T-cell (primary cell): Measurements from ENCODE around the gene MYRIP. TPM values are rescaled to one million over a fixed set of nuclear protein-coding genes. Genes with fewer than 3 reads are reported as not detected.

Experiments
- ATAC-seq, 4 experiments: fragments of 200-7000 bp in 3 of 4; fragments of 150-1000 bp in 1 of 4; cut with Tn5 transposase; replicated peaks in 1 of 4; 1 replicate in 3 of 4; 2 replicates in 1 of 4; pipeline ENCODE4 v1.10.0; 2021; ENCODE audit warnings: moderate library complexity in 3 of 4, mild to moderate bottlenecking in 2 of 4, moderate number of reproducible peaks in 1 of 4
- CTCF ChIA-PET, 2 donors: fragments of 300-600 bp; sonication (Branson Sonifier 250); formaldehyde crosslinking; loops; one replicate each; lab custom pipeline; 2022; ENCODE audit warnings: antibody characterized with exemption in 2 of 2; lab: Charles Lee
- POLR2A ChIA-PET, 2 donors: fragments of 300-600 bp; sonication (Branson Sonifier 250); formaldehyde crosslinking; loops; one replicate each; lab custom pipeline; 2022; ENCODE audit warnings: antibody characterized with exemption in 2 of 2; lab: Charles Lee
- DNase-seq, 35 experiments: peaks; one replicate each; pipeline versions ENCODE4 v3.0.0 to v3.0.0-alpha.2; 2013 to 2023
- H3K27ac ChIP-seq: one replicate; pipeline ENCODE4 v1.5.1; 2013; ENCODE audit warnings: low read length
- H3K27me3 ChIP-seq, 2 experiments: replicated peaks in 1 of 2; 1 replicate in 1 of 2; 2 replicates in 1 of 2; pipeline versions ENCODE4 v1.6.1 to v1.7.0; 2013; ENCODE audit warnings: low read length in 1 of 2, mixed read lengths in 1 of 2; ENCODE audit not compliant: control insufficient read depth in 2 of 2, insufficient read depth in 2 of 2; ENCODE audit errors: extremely low read depth in 1 of 2
- H3K36me3 ChIP-seq, 2 donors: 1 replicate in 1 of 2; 2 replicates in 1 of 2; pipeline versions ENCODE4 v1.6.1 to v1.7.0; 2013; ENCODE audit warnings: low read length in 1 of 2; ENCODE audit not compliant: control insufficient read depth in 2 of 2, insufficient read depth in 1 of 2; ENCODE audit errors: extremely low read depth in 1 of 2
- H3K4me1 ChIP-seq, 2 experiments: 1 replicate in 1 of 2; 2 replicates in 1 of 2; pipeline versions ENCODE4 v1.6.1 to v1.7.0; 2013; ENCODE audit warnings: low read length in 2 of 2, mixed read lengths in 1 of 2; ENCODE audit not compliant: insufficient read depth in 2 of 2, control insufficient read depth in 1 of 2; ENCODE audit errors: extremely low read depth in 1 of 2
- H3K4me3 ChIP-seq, 2 donors: 1 replicate in 1 of 2; 2 replicates in 1 of 2; pipeline versions ENCODE4 v1.5.1 to v1.7.0; 2013; ENCODE audit warnings: mild to moderate bottlenecking in 2 of 2, low read length in 1 of 2, moderate library complexity in 1 of 2; ENCODE audit not compliant: control insufficient read depth in 1 of 2; ENCODE audit errors: extremely low read depth in 1 of 2
- H3K9me3 ChIP-seq: 2 replicates; pipeline ENCODE4 v1.7.0; 2013
- H3K27ac Mint-ChIP-seq, 2 donors: one replicate each; pipeline ENCODE4 v1.8.0; 2020 to 2021; ENCODE audit warnings: mild to moderate bottlenecking in 2 of 2, mixed read lengths in 2 of 2
- H3K27me3 Mint-ChIP-seq, 2 donors: one replicate each; pipeline ENCODE4 v1.8.0; 2021 to 2022; ENCODE audit warnings: mixed read lengths in 2 of 2
- H3K36me3 Mint-ChIP-seq: one replicate; pipeline ENCODE4 v1.8.0; 2021; ENCODE audit warnings: mixed read lengths
- H3K4me1 Mint-ChIP-seq, 3 donors: one replicate each; pipeline ENCODE4 v1.8.0; 2020 to 2022; ENCODE audit warnings: mixed read lengths in 3 of 3, mild to moderate bottlenecking in 1 of 3
- H3K4me3 Mint-ChIP-seq, 3 donors: one replicate each; pipeline ENCODE4 v1.8.0; 2020 to 2022; ENCODE audit warnings: mild to moderate bottlenecking in 3 of 3, mixed read lengths in 3 of 3, moderate library complexity in 3 of 3
- H3K9me3 Mint-ChIP-seq, 3 donors: one replicate each; pipeline ENCODE4 v1.8.0; 2020 to 2022; ENCODE audit warnings: mixed read lengths in 3 of 3
- WGBS: methylation state at CpG from one replicate; pipeline ENCODE4 v1.1.5; 2013; ENCODE audit warnings: missing lambda C conversion rate; ENCODE audit not compliant: insufficient coverage; 5-methylcytosine and 5-hydroxymethylcytosine counted together
- total RNA-seq, 35 experiments: library from RNA in 6 of 35; stranded (reverse) in 6 of 35; fragments of 120-200 nt in 1 of 35; gene quantifications; one replicate each; pipeline versions ENCODE4 v1.2.1 to v1.2.4 and lab custom pipeline; 2013 to 2026

Gene MYRIP
- total RNA-seq, 5 donors from 2014 or later (not counting 1 experiment from before 2014, with no cell fraction given): not detected

GRCh38 chr3:40262331-40262730, 452.9 kb downstream of the MYRIP start:
- H3K27ac ChIP-seq: no peak overlapping the region
- Mint-ChIP-seq H3K4me1 (no peaks in the 10 kb centered on the region), H3K9me3 (no peaks in the 10 kb centered on the region), H3K27me3 (no peaks in the 10 kb centered on the region), H3K36me3 (no peaks in the 10 kb centered on the region), H3K4me3 (no peak overlapping the region), H3K27ac (no peak overlapping the region)
- no peaks in the 10 kb centered on the region for H3K4me1 ChIP-seq
- ChIA-PET POLR2A (no interaction called here), CTCF (interaction anchor here in 1 of 2 donors (0.5 kb wide), 1 partner anchor 70 kb away, joined by 3 read pairs; no protein-coding TSS in a partner anchor)
- no peaks in the 10 kb centered on the region for H3K36me3 ChIP-seq
- no peak overlapping the region for H3K4me3 ChIP-seq
- no peaks in the 10 kb centered on the region for H3K9me3 ChIP-seq
- ATAC-seq: no peak
- no peaks in the 10 kb centered on the region for H3K27me3 ChIP-seq
- DNase-seq: no peak

- Histone ChIP-seq H3K27me3 (no peaks in the 10 kb centered on the region), H3K4me3 (no peak overlapping the region), H3K4me1 (no peaks in the 10 kb centered on the region), H3K27ac (no peak overlapping the region), H3K36me3 (no peaks in the 10 kb centered on the region), H3K9me3 (no peaks in the 10 kb centered on the region)
- Mint-ChIP-seq H3K36me3 (peaks cover 5% of the 10 kb centered on the region), H3K9me3 (no peaks in the 10 kb centered on the region), H3K4me1 (no peaks in the 10 kb centered on the region), H3K27ac (no peak overlapping the region), H3K27me3 (no peaks in the 10 kb centered on the region), H3K4me3 (no peak overlapping the region)
- CTCF ChIA-PET: no interaction called here
- ATAC-seq (no peak), DNase-seq (no peak)
- POLR2A ChIA-PET: no interaction called here
- WGBS: no CpG with 5 or more reads among the region's 1 CpG
Measured at GRCh38 chr3:40264451-40264850, 455.0 kb downstream of the MYRIP start.

- ATAC-seq: no peak
- H3K27ac Mint-ChIP-seq: no peak overlapping the region
- H3K4me1 ChIP-seq: no peaks in the 10 kb centered on the region
- H3K4me3 Mint-ChIP-seq: no peak overlapping the region
- no peaks in the 10 kb centered on the region for H3K27me3 ChIP-seq
- H3K36me3 Mint-ChIP-seq: peaks cover 11% of the 10 kb centered on the region
- no peaks in the 10 kb centered on the region for H3K4me1 Mint-ChIP-seq
- CTCF ChIA-PET: no interaction called here
- no peaks in the 10 kb centered on the region for H3K9me3 Mint-ChIP-seq
- no peak overlapping the region for H3K4me3 ChIP-seq
- H3K36me3 ChIP-seq: no peaks in the 10 kb centered on the region
- no peaks in the 10 kb centered on the region for H3K27me3 Mint-ChIP-seq
- H3K27ac ChIP-seq: no peak overlapping the region
- no peaks in the 10 kb centered on the region for H3K9me3 ChIP-seq
- DNase-seq: no peak
- POLR2A ChIA-PET: interaction anchor here in 1 of 2 donors (0.6 kb wide), 1 partner anchor 1174 kb away, joined by 5 read pairs; no protein-coding TSS in a partner anchor
Measured at GRCh38 chr3:40265181-40265580, 455.8 kb downstream of the MYRIP start.

- peaks cover 0 to 2% of the 10 kb centered on the region in 2 donors for H3K27me3 Mint-ChIP-seq
- no peak for ATAC-seq
- no peak overlapping the region for H3K4me3 Mint-ChIP-seq
- H3K4me1 Mint-ChIP-seq: no peaks in the 10 kb centered on the region
- no peak for DNase-seq
- H3K4me3 ChIP-seq: no peak overlapping the region
- H3K36me3 ChIP-seq: no peaks in the 10 kb centered on the region
- no peak overlapping the region for H3K27ac ChIP-seq
- no peaks in the 10 kb centered on the region for H3K9me3 ChIP-seq
- POLR2A ChIA-PET: no interaction called here
- H3K27ac Mint-ChIP-seq: no peak overlapping the region
- no peaks in the 10 kb centered on the region for H3K4me1 ChIP-seq
- WGBS: 87% methylated on average over 2 of the region's 4 CpGs
- H3K9me3 Mint-ChIP-seq: no peaks in the 10 kb centered on the region
- H3K27me3 ChIP-seq: no peaks in the 10 kb centered on the region
- CTCF ChIA-PET: no interaction called here
- H3K36me3 Mint-ChIP-seq: peaks cover 28% of the 10 kb centered on the region
Measured at GRCh38 chr3:40267937-40268724, 458.7 kb downstream of the MYRIP start.

- Histone ChIP-seq H3K27me3 (no peaks in the 10 kb centered on the region), H3K9me3 (no peaks in the 10 kb centered on the region), H3K4me1 (no peaks in the 10 kb centered on the region), H3K4me3 (no peak overlapping the region), H3K27ac (no peak overlapping the region), H3K36me3 (no peaks in the 10 kb centered on the region)
- peaks cover 0 to 2% of the 10 kb centered on the region in 2 donors for H3K27me3 Mint-ChIP-seq
- DNase-seq (no peak), ATAC-seq (no peak)
- H3K27ac Mint-ChIP-seq: no peak overlapping the region
- H3K4me1 Mint-ChIP-seq: peaks cover 0 to 3% (median 0%) of the 10 kb centered on the region in 3 donors
- ChIA-PET CTCF (no interaction called here), POLR2A (no interaction called here)
- no peaks in the 10 kb centered on the region for H3K9me3 Mint-ChIP-seq
- peaks cover 28% of the 10 kb centered on the region for H3K36me3 Mint-ChIP-seq
- WGBS: 86% methylated on average over 1 of the region's 2 CpGs
- H3K4me3 Mint-ChIP-seq: no peak overlapping the region
Measured at GRCh38 chr3:40268802-40269524, 459.6 kb downstream of the MYRIP start.

GRCh38 chr3:40278791-40279190, 469.4 kb downstream of the MYRIP start:
- CTCF ChIA-PET: interaction anchor here in 1 of 2 donors (0.6 kb wide), 1 partner anchor 42 kb away, joined by 3 read pairs; no protein-coding TSS in a partner anchor
- no peaks in the 10 kb centered on the region for H3K4me1 ChIP-seq
- DNase-seq: no peak
- Mint-ChIP-seq H3K9me3 (no peaks in the 10 kb centered on the region), H3K27ac (no peak overlapping the region), H3K27me3 (no peaks in the 10 kb centered on the region), H3K36me3 (peaks cover 4% of the 10 kb centered on the region), H3K4me1 (peaks cover 0 to 6% (median 0%) of the 10 kb centered on the region in 3 donors), H3K4me3 (no peak overlapping the region)
- 0% methylated on average over 1 of the region's 1 CpG for WGBS
- no peaks in the 10 kb centered on the region for H3K9me3 ChIP-seq
- no peaks in the 10 kb centered on the region for H3K27me3 ChIP-seq
- H3K27ac ChIP-seq: no peak overlapping the region
- POLR2A ChIA-PET: interaction anchor here in 1 of 2 donors (0.6 kb wide), 1 partner anchor 1603 kb away, joined by 3 read pairs; no protein-coding TSS in a partner anchor
- H3K4me3 ChIP-seq: no peak overlapping the region
- H3K36me3 ChIP-seq: no peaks in the 10 kb centered on the region
- peak in 1 of 4 experiments; percentile 9 for ATAC-seq
